Endothelial cell of umbilical vein (primary cell): ENCODE data around the gene STN1.

ENCODE experiments used
- CTCF ChIP-seq, 2 donors: IDR thresholded peaks; 1 replicate in 1 of 2; 2 replicates in 1 of 2; pipeline ENCODE4 v1.5.1; 2011; ENCODE audit warnings: low read length in 2 of 2, mild to moderate bottlenecking in 2 of 2, moderate library complexity in 2 of 2, control low read depth in 1 of 2, inconsistent platforms in 1 of 2, low read depth in 1 of 2; ENCODE audit not compliant: insufficient read depth in 1 of 2; ENCODE audit errors: extremely low read depth in 1 of 2
- EZH2 ChIP-seq: IDR thresholded peaks from 2 replicates; pipeline ENCODE4 v1.6.1; 2012; ENCODE audit warnings: borderline replicate concordance, low read depth, mild to moderate bottlenecking, moderate library complexity, low read length, inconsistent platforms; ENCODE audit not compliant: severe bottlenecking
- MYC ChIP-seq: IDR thresholded peaks from one replicate; pipeline ENCODE4 v1.6.1; 2011; ENCODE audit warnings: mild to moderate bottlenecking, low read depth, low read length
- POLR2A ChIP-seq: IDR thresholded peaks from 2 replicates; pipeline ENCODE4 v1.6.1; 2012; ENCODE audit warnings: low read depth, mild to moderate bottlenecking, control low read depth, low read length
- POLR2AphosphoS5 ChIP-seq: IDR thresholded peaks from 2 replicates; pipeline ENCODE4 v1.6.1; 2012; ENCODE audit warnings: low read depth, mild to moderate bottlenecking, control low read depth, low read length, moderate library complexity; ENCODE audit not compliant: insufficient read depth

GRCh38 chr10:103928784-103929183, 10.8 kb upstream of the STN1 start:
- TF ChIP-seq CTCF (IDR thresholded peaks at IDR 0.05; ENCODE audit: extremely low read depth in 1 of 2, insufficient read depth in 1 of 2, low read depth in 1 of 2, low read length in 2 of 2): no peak
- TF ChIP-seq POLR2AphosphoS5: no peak
- no peak for TF ChIP-seq EZH2
- TF ChIP-seq POLR2A: no peak
- TF ChIP-seq MYC: no peak
